GM11168 (cell line): Measurements from ENCODE around the gene SVOPL.

Experiments
- in situ Hi-C: fragments of 300-500 bp; cut with MboI; formaldehyde crosslinking; loops from one replicate; pipeline ENCODE4 v1.12.0; 2022; ENCODE audit warnings: low sequenced_read_pairs; ENCODE audit not compliant: unreplicated experiment

The SVOPL gene

GRCh38 chr7:138618506-138618905, 82.7 kb downstream of the SVOPL start:
- in situ Hi-C loops, result no loop called here

- in situ Hi-C loops, result no loop called here
Observed at GRCh38 chr7:138616085-138616484, 85.1 kb downstream of the SVOPL start.

GRCh38 chr7:138613630-138614029, 87.5 kb downstream of the SVOPL start:
- in situ Hi-C loops, result no loop called here

- in situ Hi-C loops, result no loop called here
Observed at GRCh38 chr7:138610671-138611170, 90.4 kb downstream of the SVOPL start.

GRCh38 chr7:138608275-138608674, 92.9 kb downstream of the SVOPL start:
- in situ Hi-C loops, result no loop called here

- in situ Hi-C loops, result no loop called here
Observed at GRCh38 chr7:138607216-138608126, 93.7 kb downstream of the SVOPL start.

GRCh38 chr7:138606236-138606635, 94.9 kb downstream of the SVOPL start:
- in situ Hi-C loops, result no loop called here

- in situ Hi-C loops, result no loop called here
Observed at GRCh38 chr7:138603549-138604318, 97.4 kb downstream of the SVOPL start.

- in situ Hi-C loops, result no loop called here
Observed at GRCh38 chr7:138602451-138602850, 98.7 kb downstream of the SVOPL start.

- in situ Hi-C loops, result no loop called here
Observed at GRCh38 chr7:138595454-138595853, 105.7 kb downstream of the SVOPL start.

GRCh38 chr7:138590154-138590553, 111.0 kb downstream of the SVOPL start:
- in situ Hi-C loops, result no loop called here

GRCh38 chr7:138588986-138589385, 112.2 kb downstream of the SVOPL start:
- in situ Hi-C loops, result no loop called here

GRCh38 chr7:138587485-138587884, 113.7 kb downstream of the SVOPL start:
- in situ Hi-C loops, result no loop called here

GRCh38 chr7:138585283-138585993, 115.7 kb downstream of the SVOPL start:
- in situ Hi-C loops, result no loop called here

- in situ Hi-C loops, result no loop called here
Observed at GRCh38 chr7:138584696-138585095, 116.5 kb downstream of the SVOPL start.

- in situ Hi-C loops, result no loop called here
Observed at GRCh38 chr7:138584283-138584682, 116.9 kb downstream of the SVOPL start.

GRCh38 chr7:138581065-138581464, 120.1 kb downstream of the SVOPL start:
- in situ Hi-C loops, result no loop called here

- in situ Hi-C loops, result no loop called here
Observed at GRCh38 chr7:138579671-138580070, 121.5 kb downstream of the SVOPL start.

GRCh38 chr7:138579136-138579535, 122.0 kb downstream of the SVOPL start:
- in situ Hi-C loops, result no loop called here

- in situ Hi-C loops, result no loop called here
Observed at GRCh38 chr7:138575897-138576428, 125.2 kb downstream of the SVOPL start.
